GM19467 (cell line): ENCODE results near the gene MAP1LC3B.
A peak's percentile ranks its signal among the peaks of the same experiment; 100 is the strongest.
"Not testable (repeated sequence)": the region's sequence is repeated elsewhere in the genome, so short reads cannot be mapped to it uniquely, and the experiment has no call there.

Experiments
- ATAC-seq: cut with Tn5 transposase; IDR thresholded peaks from one replicate; pipeline ENCODE4 v1.9.1; 2021; ENCODE audit warnings: mild to moderate bottlenecking, moderate library complexity; ENCODE audit not compliant: unreplicated experiment

Gene MAP1LC3B

DNA sequence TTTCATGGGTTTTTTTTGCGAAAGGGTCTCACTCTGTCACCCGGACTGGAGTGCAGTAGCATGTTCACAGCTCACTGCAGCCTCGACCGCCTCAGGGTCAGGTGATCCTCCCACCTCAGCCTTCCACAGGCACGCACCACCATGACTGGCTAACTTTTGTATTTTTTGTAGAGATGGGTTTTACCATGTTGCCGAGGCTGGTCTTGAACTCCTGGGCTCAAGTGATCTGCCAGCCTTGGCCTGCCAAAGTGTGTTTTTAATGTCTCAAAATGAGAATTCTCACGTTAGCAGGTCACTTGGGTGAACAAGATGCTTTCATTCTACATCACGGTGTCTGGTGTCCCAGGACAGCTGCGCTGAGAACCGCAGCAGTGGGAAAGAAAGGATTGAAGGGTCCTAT, 11.7 kb upstream of the MAP1LC3B start:
- ATAC-seq: no peak

- no peak for ATAC-seq
Measured at GRCh38 chr16:87380881-87381280, 11.3 kb upstream of the MAP1LC3B start.

GRCh38 chr16:87382023-87382785, 9.9 kb upstream of the MAP1LC3B start:
- no peak for ATAC-seq

DNA sequence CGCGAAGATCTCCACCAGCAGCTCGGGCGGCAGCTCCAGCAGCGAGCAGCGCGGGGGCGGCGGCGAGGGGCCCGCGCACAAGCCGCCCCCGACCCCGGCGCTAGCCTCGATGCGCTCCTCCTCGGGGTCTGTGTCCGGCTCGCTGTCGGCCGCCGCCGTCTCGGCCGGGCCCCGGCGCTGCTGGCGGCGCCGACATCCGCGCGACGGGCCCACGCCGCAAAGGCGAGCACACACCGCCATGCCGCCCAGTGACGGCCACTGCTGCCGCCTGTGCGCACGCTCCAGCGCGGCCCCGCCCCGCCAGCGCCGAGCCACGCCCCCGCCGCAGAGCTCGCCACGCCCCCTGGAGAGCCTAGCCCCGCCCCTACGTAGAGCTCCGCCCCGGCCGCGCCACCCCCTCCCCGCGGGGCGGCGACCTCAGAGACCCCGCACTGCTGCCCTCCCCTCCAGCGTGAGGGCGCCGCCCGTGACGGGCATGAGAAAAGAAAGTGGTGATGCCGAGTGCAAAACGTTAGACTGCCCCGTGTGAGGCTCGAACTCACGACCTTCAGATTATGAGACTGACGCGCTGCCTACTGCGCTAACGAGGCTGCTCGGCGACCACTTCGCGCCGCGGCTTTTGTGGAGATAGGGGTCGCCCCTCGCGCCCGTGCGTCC, 8.5 kb upstream of the MAP1LC3B start, which contains the start of gene FBXO31:
TSS of gene FBXO31 (minus strand) at position 272 of the 657 bp plus-strand sequence. CDS start at position 240, 32 bp downstream.
- ATAC-seq: peak; percentile 45

DNA sequence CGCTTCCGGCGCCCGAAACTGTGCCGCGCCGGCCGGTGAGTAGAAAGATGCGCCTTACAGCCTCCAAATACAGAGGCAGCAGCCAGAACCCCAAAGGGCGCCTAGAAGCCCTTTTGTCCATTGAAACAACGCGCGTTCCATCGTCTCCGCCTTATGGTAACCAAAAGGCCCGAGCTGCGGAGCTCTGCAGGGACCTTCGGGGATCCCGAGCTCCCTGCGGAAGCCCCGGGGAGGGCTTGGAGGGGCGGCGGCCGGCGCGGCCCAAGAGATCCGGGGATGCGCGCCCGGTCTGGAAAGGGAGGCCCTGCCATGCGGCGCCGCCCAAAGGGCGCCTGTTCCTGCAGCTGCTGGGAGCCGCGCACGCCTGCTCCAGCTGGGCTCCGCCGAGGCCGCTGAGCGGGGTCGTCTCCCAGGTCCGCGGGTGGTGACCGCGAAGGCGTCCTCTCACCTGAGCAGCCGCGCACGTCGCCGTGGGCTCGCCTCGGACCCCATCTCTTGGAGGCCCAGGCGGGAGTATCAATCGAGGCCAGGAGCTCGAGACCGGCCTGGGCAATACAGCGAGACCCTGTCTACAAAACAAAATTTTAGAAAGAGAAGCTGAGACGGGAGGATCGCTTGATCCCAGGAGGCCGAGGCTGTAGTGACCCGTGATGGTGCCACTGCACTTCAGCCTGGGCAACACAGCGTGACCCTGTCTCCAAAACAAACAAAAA, 7.8 kb upstream of the MAP1LC3B start:
- ATAC-seq: no peak

DNA sequence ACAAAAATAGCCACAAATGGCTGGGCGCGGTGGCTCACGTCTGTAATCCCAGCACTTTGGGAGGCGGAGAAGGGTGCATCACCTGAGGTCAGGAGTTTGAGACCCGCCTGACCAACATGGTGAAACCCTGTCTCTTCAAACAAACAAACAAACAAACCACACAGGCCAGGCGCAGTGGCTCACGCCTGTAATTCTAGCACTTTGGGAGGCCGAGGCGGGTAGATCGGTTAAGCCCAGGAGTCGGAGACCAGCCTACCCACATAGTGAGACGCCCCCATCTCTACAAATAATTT, 7.3 kb upstream of the MAP1LC3B start:
- not testable (repeated sequence) for ATAC-seq

DNA sequence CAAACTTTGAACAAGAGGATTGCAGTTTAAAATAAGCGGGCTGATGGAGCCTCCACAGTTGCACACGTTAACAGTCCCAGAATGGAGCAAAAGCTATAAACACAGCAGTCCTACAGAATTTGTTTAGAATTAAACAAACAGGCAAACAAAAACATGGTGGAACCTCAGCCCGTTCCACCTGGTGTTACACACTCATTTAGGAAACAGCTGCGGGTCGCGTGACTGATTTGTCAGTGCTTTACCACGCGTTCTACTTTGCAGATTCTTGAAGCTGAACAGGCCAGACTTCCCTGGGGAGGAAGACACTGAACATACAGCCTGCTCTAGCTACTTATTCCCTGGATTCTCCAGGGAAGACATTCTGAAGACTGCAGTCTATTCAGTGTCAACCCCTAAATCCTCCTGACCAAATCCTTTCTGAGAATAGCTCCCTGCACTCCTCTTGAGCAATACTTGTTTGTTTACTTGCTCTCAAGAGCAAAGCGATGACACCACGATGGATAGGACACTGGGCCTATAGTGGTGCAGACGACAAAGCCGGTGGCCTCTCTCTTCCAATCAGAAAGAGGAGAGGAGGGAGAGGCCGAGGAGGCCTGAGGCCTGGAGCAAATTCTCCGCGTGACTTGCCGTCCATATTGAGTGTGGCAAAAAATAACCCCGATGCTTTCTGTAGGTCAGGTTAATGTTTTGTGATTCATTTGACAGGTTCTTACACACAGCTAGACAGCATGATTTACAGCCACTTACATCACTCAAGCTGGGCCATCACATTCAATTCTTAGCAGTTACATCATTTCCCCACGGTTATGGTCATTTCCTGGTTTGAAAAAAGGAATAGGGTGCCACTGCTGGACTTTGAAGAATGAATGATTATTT, 4.0 kb upstream of the MAP1LC3B start:
- peak; percentile 41 for ATAC-seq

DNA sequence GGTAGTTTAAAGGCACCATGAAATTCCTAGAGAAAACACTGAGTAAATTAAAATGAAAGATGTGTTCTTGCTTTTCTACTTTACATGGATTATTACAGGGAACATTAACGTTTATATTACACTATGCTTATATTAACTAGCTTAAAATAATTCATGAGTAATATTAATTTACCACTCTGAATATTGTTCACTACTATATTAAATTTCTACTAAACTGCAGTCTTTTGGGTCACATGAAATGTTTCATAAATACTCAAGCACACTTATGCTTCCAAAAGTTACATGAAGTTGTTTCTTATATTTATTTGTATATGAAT, 3.4 kb upstream of the MAP1LC3B start:
- no peak for ATAC-seq

DNA sequence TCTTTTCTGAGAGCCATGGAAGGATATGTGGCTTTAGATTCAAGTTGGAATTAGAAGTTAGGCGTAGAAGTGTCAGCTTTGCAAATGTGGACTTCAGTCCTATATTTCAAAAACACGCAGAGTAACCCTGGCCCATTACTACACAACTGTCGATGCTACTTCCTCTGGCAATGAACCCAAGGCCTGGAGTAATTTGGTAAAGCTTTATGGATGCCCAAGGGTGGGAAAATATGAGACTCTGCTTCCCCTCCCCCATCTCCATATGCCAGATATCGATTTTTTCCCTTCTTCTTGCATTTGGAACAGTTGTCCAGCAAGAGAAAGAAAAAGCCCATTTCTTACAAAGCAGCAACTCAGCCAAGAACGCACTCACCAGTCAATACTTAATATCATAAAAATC, 2.9 kb upstream of the MAP1LC3B start:
- ATAC-seq: no peak

DNA sequence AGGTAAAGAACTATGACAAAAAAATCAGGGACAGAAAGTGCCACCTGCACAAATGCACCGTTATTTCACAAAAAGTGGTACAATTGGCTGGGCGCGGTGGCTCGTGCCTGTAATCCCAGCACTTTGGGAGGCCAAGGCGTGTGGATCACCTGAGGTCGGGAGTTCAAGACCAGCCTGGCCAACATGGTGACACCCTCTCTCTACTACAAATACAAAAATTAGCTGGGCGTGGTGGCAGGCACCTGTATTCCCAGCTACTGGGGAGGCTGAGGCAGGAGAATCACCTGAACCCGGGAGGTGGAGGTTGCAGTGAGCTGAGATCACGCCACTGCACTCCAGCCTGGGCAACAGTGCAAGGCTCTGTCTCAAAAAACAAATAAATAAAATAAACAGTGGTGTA, 2.2 kb upstream of the MAP1LC3B start:
- ATAC-seq: not testable (repeated sequence)

- no peak for ATAC-seq
Measured at GRCh38 chr16:87390641-87391323, 1.4 kb upstream of the MAP1LC3B start.

DNA sequence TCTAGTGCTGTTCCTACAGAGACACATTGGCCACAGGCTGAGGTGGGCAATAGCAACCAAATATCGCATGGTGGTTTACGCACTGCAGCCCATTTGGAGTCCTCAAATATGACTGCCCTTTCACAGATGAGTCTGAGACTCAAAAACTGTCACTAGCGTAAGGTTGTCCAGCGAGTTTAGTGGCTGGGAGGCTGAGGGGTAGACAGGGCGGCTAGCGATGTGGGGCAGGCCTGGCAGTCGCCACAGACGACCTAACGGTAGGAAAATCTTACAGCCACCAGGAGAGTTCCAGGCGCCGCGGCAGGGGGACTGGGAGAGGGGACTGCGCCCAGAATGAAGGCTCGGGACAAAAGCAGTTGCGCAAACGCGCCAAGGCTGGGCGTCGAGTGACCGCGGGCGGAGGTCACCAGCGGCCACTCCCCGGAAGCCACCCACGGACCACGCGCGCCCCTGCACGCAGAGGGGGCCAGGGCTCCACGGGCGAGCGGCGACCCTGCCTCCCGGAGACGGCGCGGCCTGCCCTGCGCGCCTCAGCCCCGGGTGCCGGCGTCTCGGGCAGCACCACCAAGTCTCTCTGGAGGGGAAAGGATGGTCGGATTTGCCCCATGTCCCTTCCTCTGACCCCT, 699 bp upstream of the MAP1LC3B start:
- peak; percentile 9 for ATAC-seq

- no peak for ATAC-seq
Measured at GRCh38 chr16:87392821-87393679, 914 bp downstream of the MAP1LC3B start.

- no peak for ATAC-seq
Measured at GRCh38 chr16:87393680-87394055, 1.5 kb downstream of the MAP1LC3B start.

GRCh38 chr16:87395181-87395842, 3.2 kb downstream of the MAP1LC3B start:
- ATAC-seq: no peak

DNA sequence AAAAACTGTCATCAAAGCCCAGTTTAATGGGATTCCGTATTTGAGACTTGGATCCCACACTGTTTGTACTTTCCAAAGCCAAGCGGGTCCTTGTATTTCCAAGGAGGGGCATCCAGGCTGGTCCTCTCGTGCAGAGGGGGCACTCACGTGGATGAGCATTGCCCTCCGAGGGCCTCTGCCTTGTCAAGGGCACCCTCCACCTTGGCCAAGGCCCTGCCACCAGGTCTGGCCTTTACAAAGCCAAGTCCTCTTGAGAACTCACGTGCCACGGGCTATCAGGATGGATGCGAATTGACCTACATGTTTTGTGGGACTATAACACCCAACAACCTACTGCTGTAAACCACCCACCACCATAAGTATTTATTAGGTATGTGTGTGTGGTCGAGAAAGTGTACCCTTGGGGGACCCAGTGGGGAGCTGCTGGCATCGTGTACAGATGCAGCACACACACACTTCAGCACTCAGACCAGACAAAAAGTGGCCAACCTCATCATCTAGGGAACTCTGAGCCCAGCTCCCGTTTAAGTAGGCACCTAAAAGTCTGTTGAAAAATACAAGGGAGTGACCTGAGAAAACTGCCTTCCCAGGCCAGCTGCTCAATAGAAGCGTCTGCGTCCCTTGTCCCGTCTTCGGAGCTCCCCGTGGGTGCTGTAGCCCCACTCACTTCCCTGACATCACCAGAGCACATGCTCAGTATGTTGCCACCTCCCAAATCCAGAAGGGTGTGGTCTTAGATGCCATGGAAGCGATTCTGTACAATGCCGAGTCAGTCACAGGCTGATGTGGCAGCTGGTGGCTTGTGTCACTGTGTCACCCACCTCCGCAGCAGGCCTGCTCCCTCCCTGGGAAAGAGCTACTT, 12.9 kb downstream of the MAP1LC3B start:
- no peak for ATAC-seq

GRCh38 chr16:87406495-87407088, 14.5 kb downstream of the MAP1LC3B start:
- ATAC-seq: no peak
